Measurements from ENCODE around the gene HOXC10.

Gene HOXC10

GRCh38 chr12:53963434-53964314 lies 21.3 kb upstream of the HOXC10 start:
- no peaks in the 10 kb centered on the region for H3K36me3 ChIP-seq (replicated peaks; ENCODE audit: low read depth, low read length)
- H4K20me1 ChIP-seq (ENCODE audit: insufficient read depth, low read length), result no peaks in the 10 kb centered on the region
- H3K4me1 ChIP-seq (ENCODE audit: low read length), result peaks cover 3% of the 10 kb centered on the region; the same call in 1 of the 2 replicates
- peaks cover 11% of the 10 kb centered on the region for H3K27me3 ChIP-seq (ENCODE audit: low read depth, low read length)
- H3K79me2 ChIP-seq (ENCODE audit: low read length), result no peaks in the 10 kb centered on the region
- no peak overlapping the region for H3K9ac ChIP-seq (ENCODE audit: low read length)
- TF ChIP-seq EZH2phosphoT487 (IDR thresholded peaks at IDR 0.05; ENCODE audit: low read depth) (no peak), CTCF (IDR thresholded peaks at IDR 0.05; ENCODE audit: low read depth, low read length) (no peak)
- H3K4me3 ChIP-seq (ENCODE audit: low read length), result no peak overlapping the region
- H3K27ac ChIP-seq (ENCODE audit: low read length), result no peak overlapping the region
- H3K9me3 ChIP-seq (ENCODE audit: insufficient read depth, low read length), result no peaks in the 10 kb centered on the region
- no peak overlapping the region for H2AFZ ChIP-seq (ENCODE audit: low read depth, low read length)
- H3K4me2 ChIP-seq (ENCODE audit: low read length), result 0 out of 2 replicates have a peak overlapping the region, but pooled peaks have one; percentile 18

- Histone ChIP-seq H3K9ac (ENCODE audit: low read length) (no peak overlapping the region), H3K4me2 (ENCODE audit: low read length) (0 out of 2 replicates have a peak overlapping the region, but pooled peaks have one; percentile 18), H3K27me3 (ENCODE audit: low read depth, low read length) (peaks cover 16% of the 10 kb centered on the region), H3K27ac (ENCODE audit: low read length) (no peak overlapping the region), H3K36me3 (replicated peaks; ENCODE audit: low read depth, low read length) (no peaks in the 10 kb centered on the region), H3K4me3 (ENCODE audit: low read length) (no peak overlapping the region), H2AFZ (ENCODE audit: low read depth, low read length) (no peak overlapping the region), H3K4me1 (ENCODE audit: low read length) (peaks cover 3% of the 10 kb centered on the region; the same call in 1 of the 2 replicates), H3K79me2 (ENCODE audit: low read length) (no peaks in the 10 kb centered on the region), H4K20me1 (ENCODE audit: insufficient read depth, low read length) (no peaks in the 10 kb centered on the region), H3K9me3 (ENCODE audit: insufficient read depth, low read length) (no peaks in the 10 kb centered on the region)
- TF ChIP-seq CTCF (IDR thresholded peaks at IDR 0.05; ENCODE audit: low read depth, low read length), result no peak
- TF ChIP-seq EZH2phosphoT487 (IDR thresholded peaks at IDR 0.05; ENCODE audit: low read depth), result no peak
Observed at GRCh38 chr12:53964315-53964713, 20.6 kb upstream of the HOXC10 start.

GRCh38 chr12:53965281-53966084 lies 19.5 kb upstream of the HOXC10 start:
- Histone ChIP-seq H3K4me1 (ENCODE audit: low read length) (peaks cover 3% of the 10 kb centered on the region; the same call in 1 of the 2 replicates), H3K4me2 (ENCODE audit: low read length) (peak overlapping the region; percentile 47), H3K27me3 (ENCODE audit: low read depth, low read length) (peaks cover 25% of the 10 kb centered on the region), H4K20me1 (ENCODE audit: insufficient read depth, low read length) (no peaks in the 10 kb centered on the region), H3K9ac (ENCODE audit: low read length) (no peak overlapping the region), H3K4me3 (ENCODE audit: low read length) (peak overlapping the region; percentile 40), H3K9me3 (ENCODE audit: insufficient read depth, low read length) (no peaks in the 10 kb centered on the region), H3K36me3 (replicated peaks; ENCODE audit: low read depth, low read length) (no peaks in the 10 kb centered on the region), H3K27ac (ENCODE audit: low read length) (no peak overlapping the region), H2AFZ (ENCODE audit: low read depth, low read length) (no peak overlapping the region; the same call in 1 of the 2 replicates), H3K79me2 (ENCODE audit: low read length) (no peaks in the 10 kb centered on the region)
- TF ChIP-seq EZH2phosphoT487 (IDR thresholded peaks at IDR 0.05; ENCODE audit: low read depth), result no peak
- TF ChIP-seq CTCF (IDR thresholded peaks at IDR 0.05; ENCODE audit: low read depth, low read length), result no peak

- H2AFZ ChIP-seq (ENCODE audit: low read depth, low read length), result no peak overlapping the region; the same call in 1 of the 2 replicates
- no peaks in the 10 kb centered on the region for H3K36me3 ChIP-seq (replicated peaks; ENCODE audit: low read depth, low read length)
- H3K4me1 ChIP-seq (ENCODE audit: low read length), result peaks cover 3% of the 10 kb centered on the region; the same call in 1 of the 2 replicates
- H3K4me3 ChIP-seq (ENCODE audit: low read length), result peak overlapping the region; percentile 40
- H3K79me2 ChIP-seq (ENCODE audit: low read length), result no peaks in the 10 kb centered on the region
- H3K27ac ChIP-seq (ENCODE audit: low read length), result no peak overlapping the region
- peak overlapping the region; percentile 47 for H3K4me2 ChIP-seq (ENCODE audit: low read length)
- H3K9me3 ChIP-seq (ENCODE audit: insufficient read depth, low read length), result no peaks in the 10 kb centered on the region
- H4K20me1 ChIP-seq (ENCODE audit: insufficient read depth, low read length), result no peaks in the 10 kb centered on the region
- H3K9ac ChIP-seq (ENCODE audit: low read length), result no peak overlapping the region
- no peak for TF ChIP-seq EZH2phosphoT487 (IDR thresholded peaks at IDR 0.05; ENCODE audit: low read depth)
- no peak for TF ChIP-seq CTCF (IDR thresholded peaks at IDR 0.05; ENCODE audit: low read depth, low read length)
- peaks cover 28% of the 10 kb centered on the region for H3K27me3 ChIP-seq (ENCODE audit: low read depth, low read length)
Observed at GRCh38 chr12:53966085-53966384, 18.9 kb upstream of the HOXC10 start.
